ENCODE data around the gene ICAM1. TPM values are rescaled to one million over a fixed set of nuclear protein-coding genes. Genes with fewer than 3 reads are reported as not detected.

Gene ICAM1
- total and polyA plus RNA-seq, 10 of the 15 experiments (the other 5 are each of a cell fraction or from before 2014, with no cell fraction given): 7.6 to 115 (median 60.2) TPM

DNA sequence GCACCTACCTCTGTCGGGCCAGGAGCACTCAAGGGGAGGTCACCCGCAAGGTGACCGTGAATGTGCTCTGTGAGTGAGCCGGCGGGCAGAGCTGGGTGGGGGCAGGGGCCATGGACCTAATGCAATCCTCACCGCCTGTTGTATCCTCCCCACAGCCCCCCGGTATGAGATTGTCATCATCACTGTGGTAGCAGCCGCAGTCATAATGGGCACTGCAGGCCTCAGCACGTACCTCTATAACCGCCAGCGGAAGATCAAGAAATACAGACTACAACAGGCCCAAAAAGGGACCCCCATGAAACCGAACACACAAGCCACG lies 14.0 kb downstream of the ICAM1 start (continued):
- TF ChIP-seq ETV6 (conservative IDR thresholded peaks at IDR 0.05 in 1 of 2, IDR thresholded peaks at IDR 0.05 in 1 of 2; ENCODE audit: borderline replicate concordance in 1 of 2, low read depth in 1 of 2): no peak
- TF ChIP-seq, protein P1, sequence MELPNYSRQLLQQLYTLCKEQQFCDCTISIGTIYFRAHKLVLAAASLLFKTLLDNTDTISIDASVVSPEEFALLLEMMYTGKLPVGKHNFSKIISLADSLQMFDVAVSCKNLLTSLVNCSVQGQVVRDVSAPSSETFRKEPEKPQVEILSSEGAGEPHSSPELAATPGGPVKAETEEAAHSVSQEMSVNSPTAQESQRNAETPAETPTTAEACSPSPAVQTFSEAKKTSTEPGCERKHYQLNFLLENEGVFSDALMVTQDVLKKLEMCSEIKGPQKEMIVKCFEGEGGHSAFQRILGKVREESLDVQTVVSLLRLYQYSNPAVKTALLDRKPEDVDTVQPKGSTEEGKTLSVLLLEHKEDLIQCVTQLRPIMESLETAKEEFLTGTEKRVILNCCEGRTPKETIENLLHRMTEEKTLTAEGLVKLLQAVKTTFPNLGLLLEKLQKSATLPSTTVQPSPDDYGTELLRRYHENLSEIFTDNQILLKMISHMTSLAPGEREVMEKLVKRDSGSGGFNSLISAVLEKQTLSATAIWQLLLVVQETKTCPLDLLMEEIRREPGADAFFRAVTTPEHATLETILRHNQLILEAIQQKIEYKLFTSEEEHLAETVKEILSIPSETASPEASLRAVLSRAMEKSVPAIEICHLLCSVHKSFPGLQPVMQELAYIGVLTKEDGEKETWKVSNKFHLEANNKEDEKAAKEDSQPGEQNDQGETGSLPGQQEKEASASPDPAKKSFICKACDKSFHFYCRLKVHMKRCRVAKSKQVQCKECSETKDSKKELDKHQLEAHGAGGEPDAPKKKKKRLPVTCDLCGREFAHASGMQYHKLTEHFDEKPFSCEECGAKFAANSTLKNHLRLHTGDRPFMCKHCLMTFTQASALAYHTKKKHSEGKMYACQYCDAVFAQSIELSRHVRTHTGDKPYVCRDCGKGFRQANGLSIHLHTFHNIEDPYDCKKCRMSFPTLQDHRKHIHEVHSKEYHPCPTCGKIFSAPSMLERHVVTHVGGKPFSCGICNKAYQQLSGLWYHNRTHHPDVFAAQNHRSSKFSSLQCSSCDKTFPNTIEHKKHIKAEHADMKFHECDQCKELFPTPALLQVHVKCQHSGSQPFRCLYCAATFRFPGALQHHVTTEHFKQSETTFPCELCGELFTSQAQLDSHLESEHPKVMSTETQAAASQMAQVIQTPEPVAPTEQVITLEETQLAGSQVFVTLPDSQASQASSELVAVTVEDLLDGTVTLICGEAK (IDR thresholded peaks at IDR 0.05; ENCODE audit: borderline replicate concordance): no peak
- no peak for TF ChIP-seq SMAD1 (IDR thresholded peaks at IDR 0.05; ENCODE audit: low read depth, partially characterized antibody)
- TF ChIP-seq GATAD2B (conservative IDR thresholded peaks at IDR 0.05; ENCODE audit: low read depth): no peak
- TF ChIP-seq POLR2A (IDR thresholded peaks at IDR 0.05; ENCODE audit: low read depth, low read length): 0 out of 2 replicates have a peak, but pooled peaks have one; percentile 56
- no peak for TF ChIP-seq GABPA (IDR thresholded peaks at IDR 0.05; ENCODE audit: low read depth)

DNA sequence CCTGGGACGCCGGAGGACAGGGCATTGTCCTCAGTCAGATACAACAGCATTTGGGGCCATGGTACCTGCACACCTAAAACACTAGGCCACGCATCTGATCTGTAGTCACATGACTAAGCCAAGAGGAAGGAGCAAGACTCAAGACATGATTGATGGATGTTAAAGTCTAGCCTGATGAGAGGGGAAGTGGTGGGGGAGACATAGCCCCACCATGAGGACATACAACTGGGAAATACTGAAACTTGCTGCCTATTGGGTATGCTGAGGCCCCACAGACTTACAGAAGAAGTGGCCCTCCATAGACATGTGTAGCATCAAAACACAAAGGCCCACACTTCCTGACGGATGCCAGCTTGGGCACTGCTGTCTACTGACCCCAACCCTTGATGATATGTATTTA lies 14.5 kb downstream of the ICAM1 start:
- DNase-seq (ENCODE audit: low read depth, low spot score) (no peak), FAIRE-seq (no peak), ATAC-seq (no peak)
- Histone ChIP-seq H3K36me3 (ENCODE audit: control insufficient read depth in 2 of 2, insufficient read depth in 2 of 2, low read length in 1 of 2) (peaks cover 26 to 28% of the 10 kb centered on the region in 2 experiments; a peak in 3 of 4 replicates), H3K27me3 (replicated peaks in 1 of 2; ENCODE audit: control insufficient read depth in 2 of 2, insufficient read depth in 2 of 2, low read length in 1 of 2) (peaks cover 0 to 1% of the 10 kb centered on the region in 2 experiments; a peak in 1 of 4 replicates), H3K79me2 (ENCODE audit: control insufficient read depth, insufficient read depth, low read length) (peaks cover 2% of the 10 kb centered on the region; the same call in 1 of the 2 replicates), H3K4me2 (ENCODE audit: control insufficient read depth, insufficient read depth) (0 out of 2 replicates have a peak overlapping the region, but pooled peaks have one; percentile 22), H2AFZ (ENCODE audit: control insufficient read depth, low read depth, low read length) (no peak overlapping the region), H3K9me3 (replicated peaks; ENCODE audit: control insufficient read depth, insufficient read depth, low read length) (no peaks in the 10 kb centered on the region), H3K9ac (ENCODE audit: control insufficient read depth, insufficient read depth, low read length) (no peak overlapping the region), H3K4me1 (ENCODE audit: control insufficient read depth, insufficient read depth, low read length) (peaks cover 53% of the 10 kb centered on the region), H3K4me3 (no peak overlapping the region), H4K20me1 (ENCODE audit: control insufficient read depth, insufficient read depth) (peaks cover 9% of the 10 kb centered on the region; the same call in 1 of the 2 replicates), H3K27ac (ENCODE audit: control insufficient read depth, insufficient read depth) (no peak overlapping the region)
- RAD21 ChIA-PET (ENCODE audit: unreplicated experiment): interaction anchor here (0.9 to 5.4 kb wide), 5 partner anchors 9 to 104 kb away, joined by 3 to 119 read pairs (median 3); partner anchors contain the start of gene ICAM1
- POLR2A ChIA-PET: interaction anchor here (5.5 kb wide), 1 partner anchor 15 kb away, joined by 69 read pairs; the partner anchor contains the start of gene ICAM1
- WGBS (ENCODE audit: insufficient coverage, insufficient replicate concordance, low lambda C conversion rate, missing lambda C conversion rate): 75% methylated on average over 4 of the region's 4 CpGs
- in situ Hi-C loops (cut with MboI) (no loop called here), intact Hi-C loops (cut with micrococcal nuclease; ENCODE audit: unreplicated experiment) (no loop called here)
- BruUV-seq (replicated peaks): no TSS peak
- SMC1A ChIA-PET (ENCODE audit: uncharacterized antibody, unreplicated experiment): interaction anchor here (0.8 to 3.7 kb wide), 2 partner anchors 14 to 95 kb away, joined by 3 to 50 read pairs; partner anchors contain the start of genes ICAM1 and TYK2
- CTCF ChIA-PET: interaction anchor here (4.6 to 5.9 kb wide), 2 partner anchors 15 to 103 kb away, joined by 58 to 72 read pairs; partner anchors contain the start of gene ICAM1
- TF ChIP-seq, protein P2, sequence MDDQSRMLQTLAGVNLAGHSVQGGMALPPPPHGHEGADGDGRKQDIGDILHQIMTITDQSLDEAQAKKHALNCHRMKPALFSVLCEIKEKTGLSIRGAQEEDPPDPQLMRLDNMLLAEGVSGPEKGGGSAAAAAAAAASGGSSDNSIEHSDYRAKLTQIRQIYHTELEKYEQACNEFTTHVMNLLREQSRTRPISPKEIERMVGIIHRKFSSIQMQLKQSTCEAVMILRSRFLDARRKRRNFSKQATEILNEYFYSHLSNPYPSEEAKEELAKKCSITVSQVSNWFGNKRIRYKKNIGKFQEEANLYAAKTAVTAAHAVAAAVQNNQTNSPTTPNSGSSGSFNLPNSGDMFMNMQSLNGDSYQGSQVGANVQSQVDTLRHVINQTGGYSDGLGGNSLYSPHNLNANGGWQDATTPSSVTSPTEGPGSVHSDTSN (IDR thresholded peaks at IDR 0.05; ENCODE audit: insufficient replicate concordance, low read depth, low read length): peak; percentile 19
- TF ChIP-seq POU2F2 (IDR thresholded peaks at IDR 0.05; ENCODE audit: borderline replicate concordance, low read depth, low read length): no peak
- peak; percentile 16; the same call in 1 of the 2 replicates for TF ChIP-seq RAD51 (IDR thresholded peaks at IDR 0.05)
- TF ChIP-seq POLR2A (IDR thresholded peaks at IDR 0.05; ENCODE audit: low read depth, low read length): peak; percentile 47; the same call in 1 of the 2 replicates
- TF ChIP-seq GABPA (IDR thresholded peaks at IDR 0.05; ENCODE audit: low read depth): no peak
- TF ChIP-seq, protein P3, sequence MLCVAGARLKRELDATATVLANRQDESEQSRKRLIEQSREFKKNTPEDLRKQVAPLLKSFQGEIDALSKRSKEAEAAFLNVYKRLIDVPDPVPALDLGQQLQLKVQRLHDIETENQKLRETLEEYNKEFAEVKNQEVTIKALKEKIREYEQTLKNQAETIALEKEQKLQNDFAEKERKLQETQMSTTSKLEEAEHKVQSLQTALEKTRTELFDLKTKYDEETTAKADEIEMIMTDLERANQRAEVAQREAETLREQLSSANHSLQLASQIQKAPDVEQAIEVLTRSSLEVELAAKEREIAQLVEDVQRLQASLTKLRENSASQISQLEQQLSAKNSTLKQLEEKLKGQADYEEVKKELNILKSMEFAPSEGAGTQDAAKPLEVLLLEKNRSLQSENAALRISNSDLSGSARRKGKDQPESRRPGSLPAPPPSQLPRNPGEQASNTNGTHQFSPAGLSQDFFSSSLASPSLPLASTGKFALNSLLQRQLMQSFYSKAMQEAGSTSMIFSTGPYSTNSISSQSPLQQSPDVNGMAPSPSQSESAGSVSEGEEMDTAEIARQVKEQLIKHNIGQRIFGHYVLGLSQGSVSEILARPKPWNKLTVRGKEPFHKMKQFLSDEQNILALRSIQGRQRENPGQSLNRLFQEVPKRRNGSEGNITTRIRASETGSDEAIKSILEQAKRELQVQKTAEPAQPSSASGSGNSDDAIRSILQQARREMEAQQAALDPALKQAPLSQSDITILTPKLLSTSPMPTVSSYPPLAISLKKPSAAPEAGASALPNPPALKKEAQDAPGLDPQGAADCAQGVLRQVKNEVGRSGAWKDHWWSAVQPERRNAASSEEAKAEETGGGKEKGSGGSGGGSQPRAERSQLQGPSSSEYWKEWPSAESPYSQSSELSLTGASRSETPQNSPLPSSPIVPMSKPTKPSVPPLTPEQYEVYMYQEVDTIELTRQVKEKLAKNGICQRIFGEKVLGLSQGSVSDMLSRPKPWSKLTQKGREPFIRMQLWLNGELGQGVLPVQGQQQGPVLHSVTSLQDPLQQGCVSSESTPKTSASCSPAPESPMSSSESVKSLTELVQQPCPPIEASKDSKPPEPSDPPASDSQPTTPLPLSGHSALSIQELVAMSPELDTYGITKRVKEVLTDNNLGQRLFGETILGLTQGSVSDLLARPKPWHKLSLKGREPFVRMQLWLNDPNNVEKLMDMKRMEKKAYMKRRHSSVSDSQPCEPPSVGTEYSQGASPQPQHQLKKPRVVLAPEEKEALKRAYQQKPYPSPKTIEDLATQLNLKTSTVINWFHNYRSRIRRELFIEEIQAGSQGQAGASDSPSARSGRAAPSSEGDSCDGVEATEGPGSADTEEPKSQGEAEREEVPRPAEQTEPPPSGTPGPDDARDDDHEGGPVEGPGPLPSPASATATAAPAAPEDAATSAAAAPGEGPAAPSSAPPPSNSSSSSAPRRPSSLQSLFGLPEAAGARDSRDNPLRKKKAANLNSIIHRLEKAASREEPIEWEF (IDR thresholded peaks at IDR 0.05; ENCODE audit: insufficient replicate concordance, low read depth, low read length): no peak

Data from GM12878 (cell line).